Measurements from ENCODE around the gene PSME4.
A peak's percentile ranks its signal among the peaks of the same experiment; 100 is the strongest.

The PSME4 gene

DNA sequence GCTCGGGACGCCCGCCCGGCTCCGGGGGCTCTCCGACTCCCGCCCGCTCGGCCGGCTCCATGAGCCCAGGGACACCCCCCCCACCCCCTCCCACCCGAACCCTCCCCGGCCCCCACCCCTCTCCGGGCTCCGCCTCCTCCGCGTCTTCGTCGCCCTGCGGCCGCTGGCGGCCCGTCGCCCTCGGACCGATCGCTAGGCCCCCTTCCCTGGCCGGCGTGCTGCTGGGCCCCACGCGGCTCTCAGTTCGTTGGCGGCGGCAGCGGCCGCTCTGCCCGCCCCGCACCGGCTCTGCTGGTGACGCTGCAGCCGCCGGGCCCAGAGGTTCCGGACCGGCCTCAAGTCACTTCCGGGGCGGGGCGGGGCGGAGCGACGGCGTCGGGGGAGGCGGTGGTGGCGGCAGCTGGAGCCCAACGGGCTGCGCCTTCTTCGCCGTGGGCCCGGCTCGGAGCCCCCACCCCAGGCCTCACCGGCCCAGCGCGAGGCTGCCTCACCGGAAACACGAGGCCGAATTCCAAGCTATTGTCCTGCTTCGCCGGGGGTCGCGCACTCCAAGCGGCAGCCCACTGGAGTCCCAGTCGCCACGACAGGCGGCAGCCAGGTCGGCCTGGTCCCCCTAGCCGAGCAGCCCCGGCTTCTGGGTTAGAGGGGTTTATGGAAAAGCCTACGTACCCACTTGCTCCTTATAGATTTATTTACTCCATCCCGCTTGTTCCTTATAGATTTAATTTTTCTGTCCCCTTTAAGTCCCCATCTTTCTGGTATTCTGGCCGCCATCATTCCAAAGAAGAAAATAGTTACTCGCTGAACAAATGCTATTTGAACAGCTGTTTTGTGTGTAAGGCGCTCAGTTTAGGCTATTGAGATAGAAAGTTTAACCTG, at the start of gene PSME4:
PSME4 (minus strand) TSS at position 270 of the 879 bp plus-strand sequence; CDS start at position 61, 209 bp downstream.
- peak; percentile 86 for DNase-seq

DNA sequence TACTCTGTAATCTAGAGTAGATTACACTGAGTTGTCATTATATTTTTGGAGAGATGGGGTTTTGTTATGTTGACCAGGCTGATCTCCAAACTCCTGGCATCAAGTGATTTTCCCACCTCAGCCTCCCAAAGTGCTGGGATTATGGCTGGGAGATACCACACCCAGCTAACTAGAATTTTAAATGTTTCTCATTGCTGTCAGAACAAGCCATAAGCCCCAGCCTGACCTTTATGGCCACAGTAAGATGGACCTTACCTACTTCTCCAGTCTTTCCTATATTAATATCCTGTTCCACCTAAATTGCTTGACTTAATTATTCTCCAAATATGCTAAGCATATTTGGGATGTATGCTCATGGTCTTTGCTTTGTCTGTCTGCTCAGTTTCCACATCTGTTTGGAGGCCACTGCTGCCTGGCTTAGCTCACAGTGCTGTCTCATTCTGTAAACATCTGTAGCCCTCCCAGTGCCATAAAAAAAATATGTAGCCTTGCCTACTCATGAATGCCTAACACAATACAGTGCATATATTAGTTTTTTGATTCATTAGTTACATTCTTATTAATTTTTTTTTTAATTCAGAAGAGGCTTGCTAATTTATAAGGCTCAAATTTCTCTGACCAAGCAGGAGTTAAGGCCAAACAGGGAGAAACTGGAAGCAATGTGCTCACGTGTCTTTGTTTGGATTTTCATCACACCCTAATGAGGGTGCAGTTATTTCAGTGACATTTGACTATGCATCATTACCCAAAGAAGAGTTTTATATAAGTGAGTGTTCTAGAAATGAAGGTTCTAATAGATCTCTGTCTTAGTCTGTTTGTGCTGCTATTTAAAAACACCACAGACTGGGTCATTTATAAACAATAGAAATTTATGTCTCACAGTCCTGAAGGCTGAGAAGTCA, 45.3 kb upstream of the PSME4 start:
- DNase-seq, result no peak

DNA sequence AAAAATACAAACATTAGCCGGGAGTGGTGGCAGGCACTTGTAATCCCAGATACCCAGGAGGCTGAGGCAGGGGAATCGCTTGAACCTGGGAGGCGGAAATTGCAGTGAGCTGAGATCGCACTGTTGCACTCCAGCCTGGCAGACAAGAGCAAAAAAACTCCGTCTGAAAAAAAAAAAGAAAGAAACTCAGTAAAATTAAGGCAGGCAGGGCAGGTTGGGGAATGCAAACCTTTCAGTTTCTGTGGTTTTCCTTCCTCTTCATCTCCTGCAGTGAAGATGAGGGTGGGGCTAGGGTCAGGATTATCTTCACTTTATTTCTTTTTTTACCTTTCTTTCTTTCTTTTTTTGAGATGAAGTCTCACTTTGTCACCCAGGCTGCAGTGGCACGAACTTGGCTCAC, 43.2 kb upstream of the PSME4 start:
- DNase-seq, result no peak

GRCh38 chr2:54012538-54013141, 41.8 kb upstream of the PSME4 start:
- DNase-seq, result no peak

DNA sequence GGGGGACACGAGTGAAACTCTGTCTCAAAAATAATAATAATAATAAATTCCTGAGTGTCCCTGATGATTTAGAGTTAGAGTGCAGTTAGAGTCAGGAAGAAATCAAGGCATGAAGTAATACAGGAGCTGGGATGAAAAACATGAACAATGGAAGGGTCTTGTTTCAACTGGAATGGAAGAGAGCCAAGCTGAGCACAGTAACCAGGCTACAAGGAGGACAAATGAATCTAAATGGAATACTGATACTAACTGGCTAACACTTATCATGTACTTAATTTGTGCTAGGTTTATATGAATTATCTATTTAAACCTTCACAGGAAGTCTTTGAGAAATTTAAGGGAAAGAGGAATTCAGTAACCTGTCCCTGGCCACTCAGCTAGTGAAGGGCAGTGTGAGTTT, 38.8 kb upstream of the PSME4 start:
- DNase-seq, result no peak

GRCh38 chr2:54008439-54008838, 37.6 kb upstream of the PSME4 start:
- DNase-seq, result no peak

- no peak for DNase-seq
Observed at GRCh38 chr2:54000524-54000923, 29.7 kb upstream of the PSME4 start.

DNA sequence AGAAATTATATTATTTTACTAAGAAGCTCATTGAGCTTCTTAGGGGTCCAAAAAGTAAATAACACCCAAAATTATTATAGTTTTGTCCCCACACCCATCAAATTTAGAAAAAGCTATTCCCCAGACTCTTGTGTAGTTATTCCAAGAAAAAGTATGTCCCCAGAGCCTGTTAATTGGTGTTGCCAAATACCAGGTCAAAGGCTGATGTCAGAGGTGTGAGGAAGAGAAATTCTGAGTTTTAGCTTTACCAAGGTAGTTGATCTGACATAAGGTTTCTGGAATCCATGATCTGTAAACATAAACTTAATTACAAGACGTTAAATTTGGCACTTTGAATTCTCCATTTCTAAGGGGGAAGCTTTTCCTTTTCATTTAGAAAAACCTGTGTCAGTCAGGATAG, 29.3 kb upstream of the PSME4 start:
- no peak for DNase-seq

DNA sequence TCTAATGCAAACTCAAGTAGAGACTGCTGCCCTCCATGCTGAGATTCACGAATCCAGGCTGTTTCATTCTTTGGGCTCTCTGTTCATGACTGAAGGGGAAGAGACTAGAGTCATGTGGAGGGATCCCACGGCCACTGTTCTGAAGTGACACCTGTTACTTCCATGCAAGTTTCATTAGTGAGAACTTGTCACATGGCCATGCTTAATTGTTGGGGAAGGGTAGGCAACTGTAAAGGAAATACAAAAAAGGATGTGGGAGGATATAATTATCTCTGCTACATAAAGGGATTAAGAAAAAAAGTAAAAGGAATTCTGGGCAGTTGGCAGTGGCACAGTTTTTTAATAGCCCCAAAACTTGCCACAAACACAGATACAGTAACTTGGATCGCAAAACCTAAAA, 28.0 kb upstream of the PSME4 start:
- DNase-seq, result no peak

DNA sequence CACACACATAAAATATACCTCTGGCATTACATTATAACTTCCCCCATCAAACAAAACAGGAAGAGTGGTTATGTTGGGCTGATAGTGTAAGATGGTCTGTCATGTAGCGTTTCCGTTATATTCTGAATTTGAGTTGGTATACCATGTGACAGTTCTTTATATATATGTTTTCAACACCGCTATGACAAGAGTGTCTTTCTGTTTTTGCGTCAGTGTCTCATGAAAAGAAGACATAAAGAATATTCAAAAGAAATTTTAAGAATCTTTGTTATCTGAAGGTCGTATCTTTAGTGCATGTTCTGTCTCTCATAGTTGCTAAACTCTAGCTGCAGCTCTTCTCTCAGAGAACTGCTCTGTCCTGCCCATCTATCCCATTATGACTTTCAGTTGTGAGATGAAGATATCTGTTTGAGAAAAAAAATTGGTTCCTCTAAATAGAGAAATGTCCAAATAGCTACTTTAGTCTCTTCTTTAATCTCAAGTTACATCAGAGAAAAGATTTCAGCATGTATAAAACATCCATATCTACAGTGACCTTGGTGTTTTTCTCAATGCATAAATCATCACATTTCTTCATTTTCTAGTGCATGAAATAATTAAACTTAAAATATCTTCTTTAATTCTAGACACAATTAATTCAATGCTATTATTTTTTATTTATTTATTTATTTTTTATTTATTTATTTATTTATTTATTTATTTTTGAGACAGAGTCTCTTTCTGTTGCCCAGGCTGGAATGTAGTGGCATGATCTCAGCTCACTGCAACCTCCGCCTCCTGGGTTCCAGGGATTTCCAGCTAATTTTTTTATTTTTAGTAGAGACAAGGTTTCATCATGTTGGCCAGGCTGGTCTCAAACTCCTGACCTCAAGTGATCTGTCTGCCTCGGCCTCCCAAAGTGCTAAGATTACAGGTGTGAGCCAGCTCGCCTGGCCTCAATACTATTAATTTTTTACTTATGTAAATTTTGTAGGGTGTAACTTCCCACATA, 24.3 kb upstream of the PSME4 start:
- DNase-seq, result no peak

GRCh38 chr2:53991948-53992347, 21.2 kb upstream of the PSME4 start:
- DNase-seq, result no peak

- no peak for DNase-seq
Observed at GRCh38 chr2:53989210-53989862, 18.5 kb upstream of the PSME4 start.

GRCh38 chr2:53987336-53987921, 16.6 kb upstream of the PSME4 start:
- DNase-seq, result no peak

DNA sequence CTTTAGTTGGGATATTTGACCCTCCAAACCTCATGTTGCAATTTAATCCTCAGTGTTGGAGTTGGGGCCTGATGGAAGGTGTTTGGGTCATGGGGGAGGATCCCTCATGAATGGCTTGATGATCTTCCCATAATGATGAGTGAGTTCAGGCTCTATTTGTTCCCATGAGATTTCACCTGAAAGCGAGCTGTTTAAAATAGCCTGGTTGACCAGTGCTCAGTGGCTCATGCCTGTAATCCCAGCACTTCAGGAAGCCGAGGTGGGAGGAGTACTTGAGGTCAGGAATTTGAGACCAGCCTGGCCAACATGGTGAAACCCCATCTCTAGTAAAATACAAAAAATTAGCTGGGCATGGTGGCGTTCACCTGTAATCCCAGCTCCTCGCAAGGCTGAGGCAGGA, 14.9 kb upstream of the PSME4 start:
- DNase-seq, result no peak

DNA sequence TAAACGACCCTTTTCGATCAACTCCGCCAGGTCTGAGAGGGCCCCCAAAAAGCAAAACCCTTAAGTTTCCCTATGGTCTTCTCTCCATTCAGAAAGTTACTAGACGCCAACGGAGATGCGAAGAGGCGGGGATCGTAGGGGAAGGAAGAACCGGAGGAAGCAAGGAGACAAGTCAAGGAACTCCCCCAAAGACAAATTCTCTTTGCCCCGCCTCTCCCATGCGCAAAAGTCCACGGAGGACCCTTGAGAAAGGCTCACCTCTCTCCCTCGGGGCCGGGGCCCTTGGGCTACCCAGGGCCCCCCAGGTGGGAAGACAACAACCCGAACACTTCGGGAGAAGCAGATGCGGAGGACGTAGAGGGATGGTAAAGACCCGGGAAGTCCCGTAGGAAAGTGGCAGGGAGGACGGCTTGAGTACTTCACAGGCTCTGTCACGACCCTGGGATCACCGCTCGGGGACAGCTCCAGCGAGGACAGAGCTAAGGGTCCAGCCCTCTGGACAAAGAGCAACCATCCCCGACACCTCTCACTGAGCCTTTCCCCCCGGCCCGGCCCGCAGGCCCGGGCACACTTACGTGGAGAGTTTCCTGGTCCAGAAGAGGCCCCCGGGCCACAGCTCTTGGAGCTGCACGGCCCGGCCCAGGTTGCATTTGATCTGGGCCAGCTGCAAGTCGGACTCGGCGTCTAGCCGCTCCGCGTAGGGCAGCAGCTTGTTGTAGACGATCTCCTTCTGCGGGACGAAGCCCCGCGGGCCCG, 647 bp downstream of the PSME4 start:
- DNase-seq, result peak; percentile 17

GRCh38 chr2:53969285-53969967, 1.4 kb downstream of the PSME4 start:
- DNase-seq, result no peak

GRCh38 chr2:53964987-53965687, 5.7 kb downstream of the PSME4 start:
- no peak for DNase-seq

DNA sequence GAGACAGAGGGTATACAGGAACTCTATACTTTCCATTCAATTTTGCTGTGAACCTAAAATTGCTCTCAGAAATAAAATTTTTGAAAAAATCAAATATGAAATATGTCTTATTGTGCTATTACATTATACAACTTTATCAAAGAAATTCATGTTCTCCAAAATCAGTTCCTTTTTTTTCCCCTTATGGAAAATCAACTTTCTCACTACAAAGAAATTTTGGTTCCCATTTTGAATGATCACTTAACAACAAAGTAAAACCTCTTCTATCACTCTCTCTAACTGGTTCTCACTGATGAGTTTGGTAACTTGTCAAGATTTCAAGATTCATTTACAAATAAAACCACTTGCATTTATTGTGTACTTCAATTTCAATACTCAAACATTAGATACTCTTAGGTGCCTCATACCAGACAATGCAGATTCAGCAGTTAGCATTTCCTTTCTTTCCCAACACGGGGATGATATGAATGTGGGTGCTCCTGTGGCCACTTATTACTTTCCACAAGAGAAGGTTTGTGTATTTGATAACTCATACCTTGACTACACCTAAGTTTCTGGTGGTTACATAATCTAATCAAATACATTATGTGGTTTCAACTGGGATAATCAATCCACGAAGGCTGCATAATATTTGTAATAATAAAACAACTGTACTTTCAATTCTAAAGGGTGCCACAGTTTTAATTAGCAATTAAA, 6.4 kb downstream of the PSME4 start:
- no peak for DNase-seq

Data from 8988T (cell line).